Panc1 (cell line): ENCODE data around the gene CARNS1.

Experiments
- CTCF ChIP-seq: fragments of 450-650 bp; IDR thresholded peaks from 2 replicates; pipeline ENCODE4 v1.5.1; 2017; ENCODE audit warnings: mild to moderate bottlenecking
- REST ChIP-seq, 2 experiments: IDR thresholded peaks; 2 replicates each; pipeline ENCODE4 v1.6.1; 2011 to 2012; ENCODE audit warnings: low read depth in 2 of 2, control low read depth in 1 of 2, low read length in 1 of 2, mild to moderate bottlenecking in 1 of 2, moderate library complexity in 1 of 2; ENCODE audit not compliant: insufficient read depth in 1 of 2

- TF ChIP-seq CTCF (no peak), REST (IDR thresholded peaks at IDR 0.05; ENCODE audit: insufficient read depth in 1 of 2, low read depth in 2 of 2, low read length in 1 of 2) (no peak)
These were observed 3.7 kb upstream of the CARNS1 start for GRCh38 chr11:67411785-67412152.
